IPS-20b (cell line): ENCODE results near the gene HPCAL1.

Experiments used
- H3K27ac ChIP-seq: one replicate; pipeline ENCODE4 v1.5.1; 2013; ENCODE audit warnings: low read length
- H3K27me3 ChIP-seq: 2 replicates; pipeline ENCODE4 v1.6.1; 2013; ENCODE audit warnings: mild to moderate bottlenecking, low read length, inconsistent platforms; ENCODE audit not compliant: insufficient read depth
- H3K36me3 ChIP-seq: 2 replicates; pipeline ENCODE4 v1.6.1; 2013; ENCODE audit warnings: low read depth, mild to moderate bottlenecking, inconsistent platforms, low read length, moderate library complexity; ENCODE audit not compliant: insufficient read depth
- H3K4me1 ChIP-seq: 2 replicates; pipeline ENCODE4 v1.6.1; 2013; ENCODE audit warnings: mild to moderate bottlenecking, control low read depth, inconsistent platforms, low read length, moderate library complexity; ENCODE audit not compliant: insufficient read depth
- H3K4me3 ChIP-seq: 2 replicates; pipeline ENCODE4 v1.5.1; 2013; ENCODE audit warnings: mild to moderate bottlenecking, low read length, inconsistent platforms
- H3K9ac ChIP-seq: 2 replicates; pipeline ENCODE4 v1.6.1; 2013; ENCODE audit warnings: low read depth, mild to moderate bottlenecking, inconsistent platforms, low read length, moderate library complexity
- H3K9me3 ChIP-seq: 2 replicates; pipeline ENCODE4 v1.6.1; 2013; ENCODE audit warnings: mild to moderate bottlenecking, low read depth, low read length, inconsistent platforms; ENCODE audit not compliant: insufficient read depth

Gene HPCAL1

GRCh38 chr2:10399358-10399757 is 96.7 kb downstream of the HPCAL1 start:
- Histone ChIP-seq H3K9ac (no peak overlapping the region), H3K36me3 (no peaks in the 10 kb centered on the region), H3K4me3 (no peak overlapping the region), H3K27me3 (no peaks in the 10 kb centered on the region), H3K27ac (no peak overlapping the region), H3K4me1 (no peaks in the 10 kb centered on the region), H3K9me3 (no peaks in the 10 kb centered on the region)

DNA sequence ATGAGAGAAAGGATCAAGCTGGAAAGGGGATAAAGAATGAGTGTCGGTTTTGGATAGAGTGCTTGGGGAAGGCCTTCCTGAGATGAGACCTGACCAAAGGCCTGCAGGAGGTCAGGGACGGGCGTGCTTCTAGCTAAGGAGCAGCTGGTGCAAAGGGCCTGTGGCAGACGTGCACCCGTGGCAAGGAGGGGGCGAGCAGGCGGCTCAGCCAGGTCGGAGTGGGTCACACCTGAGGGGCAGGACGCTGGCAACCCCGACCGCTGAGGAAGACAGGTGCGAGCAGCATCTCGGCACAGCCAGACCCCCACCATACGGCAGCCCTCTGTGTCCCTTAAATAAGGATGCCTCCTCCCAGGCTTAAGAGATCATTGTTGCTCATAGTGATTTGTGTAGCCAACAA is 97.3 kb downstream of the HPCAL1 start:
- H3K27ac ChIP-seq, result no peak overlapping the region
- H3K4me3 ChIP-seq, result no peak overlapping the region
- no peaks in the 10 kb centered on the region for H3K9me3 ChIP-seq
- no peaks in the 10 kb centered on the region for H3K4me1 ChIP-seq
- H3K27me3 ChIP-seq, result no peaks in the 10 kb centered on the region
- no peak overlapping the region for H3K9ac ChIP-seq
- H3K36me3 ChIP-seq, result no peaks in the 10 kb centered on the region

DNA sequence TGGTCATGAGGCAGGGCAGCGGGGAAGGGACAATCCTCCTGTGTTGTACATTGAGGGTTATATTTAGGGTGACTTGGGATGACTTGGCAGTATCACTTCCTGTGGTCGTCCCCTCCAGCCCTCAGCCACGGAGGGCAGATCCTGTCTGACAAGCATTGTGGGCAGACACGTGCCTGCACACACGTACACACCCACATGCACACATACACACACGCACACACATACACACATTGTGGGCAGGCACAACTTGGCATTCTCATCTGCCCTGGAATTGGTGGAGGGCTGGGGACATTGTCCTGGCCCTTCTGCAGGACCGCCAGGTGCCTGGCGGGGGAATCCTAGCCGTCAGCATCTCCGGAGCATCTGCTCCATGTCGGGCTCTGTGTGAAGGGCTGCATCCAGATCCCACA is 97.9 kb downstream of the HPCAL1 start:
- Histone ChIP-seq H3K27ac (no peak overlapping the region), H3K4me3 (no peak overlapping the region), H3K4me1 (no peaks in the 10 kb centered on the region), H3K9ac (no peak overlapping the region), H3K27me3 (no peaks in the 10 kb centered on the region), H3K9me3 (no peaks in the 10 kb centered on the region), H3K36me3 (no peaks in the 10 kb centered on the region)

GRCh38 chr2:10400978-10401951 is 98.6 kb downstream of the HPCAL1 start:
- Histone ChIP-seq H3K27ac (no peak overlapping the region), H3K4me1 (no peaks in the 10 kb centered on the region)

DNA sequence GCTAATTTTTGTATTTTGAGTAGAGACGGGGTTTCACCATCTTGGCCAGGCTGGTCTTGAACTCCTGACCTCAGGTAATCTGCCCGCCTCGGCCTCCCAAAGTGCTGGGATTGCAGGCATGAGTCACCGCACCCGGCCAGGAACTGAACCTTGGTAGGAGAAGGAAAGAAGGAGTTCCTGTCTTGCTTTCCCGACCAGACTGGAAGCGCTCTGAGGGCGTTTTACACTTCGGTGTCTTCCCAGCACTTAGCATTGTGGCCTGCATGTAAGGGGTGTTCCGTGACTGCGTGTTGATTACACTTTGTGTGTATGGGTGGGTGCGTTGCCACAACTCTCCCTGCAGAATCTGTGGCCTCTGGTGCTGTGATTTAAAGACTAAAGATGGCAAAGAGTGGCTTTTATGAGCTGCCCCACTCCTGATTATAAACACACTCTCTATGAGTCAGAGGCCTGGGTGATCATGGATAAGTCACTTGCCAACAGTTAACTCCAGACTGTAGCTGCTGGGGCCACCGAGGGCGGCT is 99.4 kb downstream of the HPCAL1 start:
- Histone ChIP-seq H3K27ac (no peak overlapping the region), H3K4me3 (no peak overlapping the region), H3K27me3 (no peaks in the 10 kb centered on the region), H3K9ac (no peak overlapping the region), H3K36me3 (no peaks in the 10 kb centered on the region), H3K4me1 (no peaks in the 10 kb centered on the region), H3K9me3 (no peaks in the 10 kb centered on the region)

More at GRCh38 chr2:10400978-10401951, 98.6 kb downstream of the HPCAL1 start:
- Histone ChIP-seq H3K36me3 (no peaks in the 10 kb centered on the region), H3K9ac (no peak overlapping the region), H3K27me3 (no peaks in the 10 kb centered on the region), H3K4me3 (no peak overlapping the region), H3K9me3 (no peaks in the 10 kb centered on the region)

GRCh38 chr2:10402653-10403215 is 100.0 kb downstream of the HPCAL1 start:
- no peaks in the 10 kb centered on the region for H3K4me1 ChIP-seq
- H3K27ac ChIP-seq, result no peak overlapping the region
- H3K27me3 ChIP-seq, result no peaks in the 10 kb centered on the region
- H3K4me3 ChIP-seq, result no peak overlapping the region
- no peaks in the 10 kb centered on the region for H3K36me3 ChIP-seq
- H3K9me3 ChIP-seq, result no peaks in the 10 kb centered on the region
- no peak overlapping the region for H3K9ac ChIP-seq

GRCh38 chr2:10404324-10405143 is 101.8 kb downstream of the HPCAL1 start:
- H3K36me3 ChIP-seq, result no peaks in the 10 kb centered on the region
- no peak overlapping the region for H3K27ac ChIP-seq
- H3K4me3 ChIP-seq, result no peak overlapping the region
- no peak overlapping the region for H3K9ac ChIP-seq
- no peaks in the 10 kb centered on the region for H3K9me3 ChIP-seq
- H3K27me3 ChIP-seq, result no peaks in the 10 kb centered on the region
- peaks cover 3% of the 10 kb centered on the region; the same call in 1 of the 2 replicates for H3K4me1 ChIP-seq

DNA sequence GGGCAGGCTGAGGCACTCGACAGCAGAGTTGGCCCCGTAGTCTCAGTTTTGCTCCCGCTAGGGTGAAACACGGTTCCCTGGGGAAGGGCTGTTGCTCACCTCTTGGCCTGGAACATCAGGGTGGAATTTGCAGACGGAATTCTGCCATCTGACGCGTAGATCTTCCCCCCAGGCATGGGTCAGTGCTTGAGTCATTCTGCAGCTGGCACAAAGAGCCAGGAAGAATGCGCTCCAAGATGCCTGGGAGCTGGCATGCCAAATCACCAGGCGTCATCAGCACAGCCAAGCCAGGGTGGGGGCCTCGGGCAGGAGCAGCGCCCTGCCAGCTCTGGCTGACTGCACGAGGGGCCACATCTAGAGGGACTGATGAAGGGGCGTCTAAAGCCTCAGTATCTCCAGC is 102.7 kb downstream of the HPCAL1 start:
- no peak overlapping the region for H3K27ac ChIP-seq
- no peak overlapping the region for H3K4me3 ChIP-seq
- H3K36me3 ChIP-seq, result no peaks in the 10 kb centered on the region
- H3K9me3 ChIP-seq, result no peaks in the 10 kb centered on the region
- H3K4me1 ChIP-seq, result peaks cover 3% of the 10 kb centered on the region; the same call in 1 of the 2 replicates
- no peak overlapping the region for H3K9ac ChIP-seq
- H3K27me3 ChIP-seq, result no peaks in the 10 kb centered on the region

- Histone ChIP-seq H3K9ac (no peak overlapping the region), H3K36me3 (no peaks in the 10 kb centered on the region), H3K27ac (no peak overlapping the region), H3K4me3 (no peak overlapping the region), H3K9me3 (no peaks in the 10 kb centered on the region), H3K4me1 (peaks cover 3% of the 10 kb centered on the region; the same call in 1 of the 2 replicates), H3K27me3 (no peaks in the 10 kb centered on the region)
These were observed 103.3 kb downstream of the HPCAL1 start for GRCh38 chr2:10406016-10406415.

GRCh38 chr2:10406491-10407188 is 103.9 kb downstream of the HPCAL1 start:
- H3K36me3 ChIP-seq, result no peaks in the 10 kb centered on the region
- no peak overlapping the region for H3K9ac ChIP-seq
- no peak overlapping the region for H3K27ac ChIP-seq
- H3K4me3 ChIP-seq, result no peak overlapping the region
- peaks cover 3% of the 10 kb centered on the region; the same call in 1 of the 2 replicates for H3K4me1 ChIP-seq
- H3K9me3 ChIP-seq, result no peaks in the 10 kb centered on the region
- H3K27me3 ChIP-seq, result no peaks in the 10 kb centered on the region

- no peak overlapping the region for H3K27ac ChIP-seq
- H3K9me3 ChIP-seq, result no peaks in the 10 kb centered on the region; the same call in 1 of the 2 replicates
- no peaks in the 10 kb centered on the region for H3K27me3 ChIP-seq
- H3K4me1 ChIP-seq, result peaks cover 3% of the 10 kb centered on the region; the same call in 1 of the 2 replicates
- no peak overlapping the region for H3K4me3 ChIP-seq
- no peaks in the 10 kb centered on the region for H3K36me3 ChIP-seq
- H3K9ac ChIP-seq, result no peak overlapping the region
These were observed 104.7 kb downstream of the HPCAL1 start for GRCh38 chr2:10407432-10407831.
